ENCODE results near the gene TBATA. TPM values are rescaled to one million over a fixed set of nuclear protein-coding genes. Genes with fewer than 3 reads are reported as not detected.
A peak's percentile ranks its signal among the peaks of the same experiment; 100 is the strongest.

TBATA gene
- total RNA-seq, 6 experiments from 2014 or later, result not detected

DNA sequence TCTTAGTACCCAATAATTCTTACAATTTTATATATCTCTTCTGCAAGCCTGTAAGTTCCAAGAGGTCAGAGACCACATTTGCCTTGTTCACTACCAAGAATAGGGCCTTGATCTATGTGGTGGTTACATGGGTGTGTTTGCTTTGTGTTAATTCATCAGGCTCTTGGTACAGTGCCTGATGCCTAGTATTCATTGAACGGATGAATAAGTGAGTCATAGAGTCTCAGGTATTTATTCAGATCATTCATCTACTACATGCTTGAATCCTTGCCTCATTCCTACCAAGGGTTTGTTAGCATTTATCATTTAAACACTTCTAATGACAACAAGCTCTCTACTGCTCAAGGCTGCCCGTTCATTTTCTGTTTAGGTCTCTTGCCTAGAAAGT lies 19.2 kb upstream of the TBATA start:
- H3K27me3 ChIP-seq, result no peaks in the 10 kb centered on the region
- H3K4me3 ChIP-seq, result no peak overlapping the region
- DNase-seq (no peak), ATAC-seq (peak in 1 of 4 donors; percentile 85)
- no peaks in the 10 kb centered on the region for H3K4me1 ChIP-seq
- H3K9me3 ChIP-seq, result no peaks in the 10 kb centered on the region
- TF ChIP-seq, protein P1, sequence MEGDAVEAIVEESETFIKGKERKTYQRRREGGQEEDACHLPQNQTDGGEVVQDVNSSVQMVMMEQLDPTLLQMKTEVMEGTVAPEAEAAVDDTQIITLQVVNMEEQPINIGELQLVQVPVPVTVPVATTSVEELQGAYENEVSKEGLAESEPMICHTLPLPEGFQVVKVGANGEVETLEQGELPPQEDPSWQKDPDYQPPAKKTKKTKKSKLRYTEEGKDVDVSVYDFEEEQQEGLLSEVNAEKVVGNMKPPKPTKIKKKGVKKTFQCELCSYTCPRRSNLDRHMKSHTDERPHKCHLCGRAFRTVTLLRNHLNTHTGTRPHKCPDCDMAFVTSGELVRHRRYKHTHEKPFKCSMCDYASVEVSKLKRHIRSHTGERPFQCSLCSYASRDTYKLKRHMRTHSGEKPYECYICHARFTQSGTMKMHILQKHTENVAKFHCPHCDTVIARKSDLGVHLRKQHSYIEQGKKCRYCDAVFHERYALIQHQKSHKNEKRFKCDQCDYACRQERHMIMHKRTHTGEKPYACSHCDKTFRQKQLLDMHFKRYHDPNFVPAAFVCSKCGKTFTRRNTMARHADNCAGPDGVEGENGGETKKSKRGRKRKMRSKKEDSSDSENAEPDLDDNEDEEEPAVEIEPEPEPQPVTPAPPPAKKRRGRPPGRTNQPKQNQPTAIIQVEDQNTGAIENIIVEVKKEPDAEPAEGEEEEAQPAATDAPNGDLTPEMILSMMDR (IDR thresholded peaks at IDR 0.05), result no peak
- no peak for TF ChIP-seq POLR2A (IDR thresholded peaks at IDR 0.05)
- intact Hi-C loops (cut with DNase I), result no loop called here
- WGBS (ENCODE audit: insufficient coverage, low coverage, low lambda C conversion rate, missing lambda C conversion rate), result 51% methylated on average over 2 of the region's 2 CpGs
- H3K36me3 ChIP-seq, result no peaks in the 10 kb centered on the region
- no peak overlapping the region for H3K27ac ChIP-seq

DNA sequence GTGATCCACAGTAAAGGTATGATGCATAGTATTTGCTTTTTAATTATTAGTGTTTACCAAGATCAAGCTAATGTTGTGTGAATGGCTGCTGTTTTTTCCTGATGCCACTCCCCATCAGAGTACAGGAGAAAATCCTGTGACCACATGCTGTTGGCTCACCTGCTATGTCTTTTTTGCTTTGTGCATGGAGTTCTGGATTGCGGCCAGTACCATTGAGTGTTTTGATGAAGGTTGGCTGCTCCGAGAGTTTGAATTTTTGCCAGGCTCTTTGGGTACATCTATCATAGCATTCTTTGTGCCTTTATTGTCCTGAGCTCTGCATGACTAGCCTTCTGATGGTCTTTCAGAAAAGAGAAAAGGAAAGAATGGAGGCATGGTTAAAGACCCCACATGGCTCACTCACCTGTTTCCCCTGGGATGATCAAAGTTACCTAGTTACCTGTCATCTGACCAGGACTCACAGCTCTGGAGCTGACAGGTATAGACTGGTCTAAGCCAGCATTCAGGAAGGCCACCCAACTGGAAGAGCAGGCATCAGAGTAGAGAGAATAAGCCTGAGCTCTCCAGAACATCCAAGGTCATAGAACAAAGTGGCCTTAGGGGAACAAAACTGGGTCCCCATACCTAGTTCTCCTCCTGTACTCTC lies 18.7 kb upstream of the TBATA start:
- WGBS (ENCODE audit: insufficient coverage, low coverage, low lambda C conversion rate, missing lambda C conversion rate), result 80% methylated on average over 2 of the region's 2 CpGs
- no peak overlapping the region for H3K4me3 ChIP-seq
- DNase-seq (no peak), ATAC-seq (no peak)
- H3K4me1 ChIP-seq, result no peaks in the 10 kb centered on the region
- TF ChIP-seq POLR2A (IDR thresholded peaks at IDR 0.05), result no peak
- TF ChIP-seq, protein P1 (IDR thresholded peaks at IDR 0.05), result no peak
- H3K27ac ChIP-seq, result no peak overlapping the region
- no peaks in the 10 kb centered on the region for H3K27me3 ChIP-seq
- H3K9me3 ChIP-seq, result no peaks in the 10 kb centered on the region
- H3K36me3 ChIP-seq, result no peaks in the 10 kb centered on the region
- intact Hi-C loops (cut with DNase I), result no loop called here

DNA sequence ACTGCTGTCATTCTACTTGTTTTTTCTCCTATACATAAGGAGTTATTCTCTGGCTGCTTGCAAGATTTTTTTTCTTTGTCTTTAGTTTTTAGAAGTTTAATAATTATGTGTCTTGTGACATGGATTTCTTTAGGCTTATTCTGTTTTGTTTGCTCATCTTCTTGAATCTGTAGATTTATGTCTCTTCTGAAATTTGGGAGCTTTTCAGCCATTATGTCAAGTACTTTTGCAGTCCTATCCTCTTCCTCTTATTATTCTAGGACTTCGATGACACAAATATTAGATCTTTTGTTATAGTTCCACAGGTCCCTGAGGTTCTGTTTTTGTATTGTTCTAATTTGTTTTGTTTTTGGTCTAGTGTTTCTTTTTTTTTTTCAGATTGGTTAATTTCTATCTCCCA lies 16.7 kb upstream of the TBATA start:
- H3K36me3 ChIP-seq, result no peaks in the 10 kb centered on the region
- H3K4me3 ChIP-seq, result no peak overlapping the region
- H3K27ac ChIP-seq, result no peak overlapping the region
- TF ChIP-seq POLR2A (IDR thresholded peaks at IDR 0.05), result no peak
- TF ChIP-seq, protein P1 (IDR thresholded peaks at IDR 0.05), result no peak
- intact Hi-C loops (cut with DNase I), result no loop called here
- H3K4me1 ChIP-seq, result no peaks in the 10 kb centered on the region
- ATAC-seq, result no peak
- 56% methylated on average over 1 of the region's 1 CpG for WGBS (ENCODE audit: insufficient coverage, low coverage, low lambda C conversion rate, missing lambda C conversion rate)
- no peaks in the 10 kb centered on the region for H3K9me3 ChIP-seq
- H3K27me3 ChIP-seq, result no peaks in the 10 kb centered on the region
- DNase-seq, result no peak

DNA sequence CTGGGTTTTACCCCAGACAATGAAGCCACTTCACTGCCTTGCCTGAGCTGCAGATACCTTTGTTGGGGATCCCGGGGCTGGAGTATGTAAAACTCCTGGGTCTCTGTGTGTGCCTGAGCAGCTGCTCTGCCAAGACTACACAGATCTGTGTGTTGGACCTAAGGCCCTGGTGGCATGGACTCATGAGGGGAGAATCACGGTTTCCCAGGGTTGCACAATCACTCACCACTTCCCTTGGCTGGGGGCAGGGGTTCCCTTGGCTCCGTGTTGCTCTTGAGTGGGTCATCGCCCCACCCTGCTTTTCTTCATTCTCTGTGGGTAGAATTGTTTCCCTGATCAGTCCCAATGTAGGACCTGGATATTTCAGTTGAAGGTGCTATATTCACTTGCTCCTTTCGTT lies 13.9 kb upstream of the TBATA start:
- DNase-seq, result no peak

More for the DNA sequence above, 13.9 kb upstream of the TBATA start:
- TF ChIP-seq, protein P1 (IDR thresholded peaks at IDR 0.05), result no peak
- no peak for TF ChIP-seq POLR2A (IDR thresholded peaks at IDR 0.05)
- WGBS (ENCODE audit: insufficient coverage, low coverage, low lambda C conversion rate, missing lambda C conversion rate), result 28% methylated on average over 4 of the region's 5 CpGs
- Histone ChIP-seq H3K27me3 (no peaks in the 10 kb centered on the region), H3K36me3 (no peaks in the 10 kb centered on the region), H3K4me3 (no peak overlapping the region), H3K27ac (no peak overlapping the region), H3K4me1 (no peaks in the 10 kb centered on the region), H3K9me3 (no peaks in the 10 kb centered on the region)
- peak in 1 of 4 donors; percentile 29 for ATAC-seq
- intact Hi-C loops (cut with DNase I), result no loop called here

All from right lobe of liver (tissue), 6 donors.